Ectodermal cell (in vitro differentiated cells): ENCODE results near the gene DCP2. TPM values are rescaled to one million over a fixed set of nuclear protein-coding genes. Genes with fewer than 3 reads are reported as not detected.

Experiments used
- H3K27ac ChIP-seq: 2 replicates; pipeline ENCODE4 v1.7.0; 2013; ENCODE audit warnings: mild to moderate bottlenecking, low read depth, low read length; ENCODE audit not compliant: insufficient read depth, poor library complexity, severe bottlenecking
- H3K27me3 ChIP-seq: 2 replicates; pipeline ENCODE4 v1.7.0; 2013; ENCODE audit warnings: mild to moderate bottlenecking, low read length; ENCODE audit not compliant: insufficient read depth, control insufficient read depth, poor library complexity, severe bottlenecking
- H3K36me3 ChIP-seq: one replicate; pipeline ENCODE4 v1.7.0; 2013; ENCODE audit warnings: low read length; ENCODE audit not compliant: control insufficient read depth, insufficient read depth
- H3K4me1 ChIP-seq: one replicate; pipeline ENCODE4 v1.7.0; 2013; ENCODE audit warnings: low read length; ENCODE audit not compliant: control insufficient read depth, insufficient read depth
- H3K4me3 ChIP-seq: 2 replicates; pipeline ENCODE4 v1.7.0; 2013; ENCODE audit warnings: low read depth, low read length, control low read depth; ENCODE audit not compliant: insufficient read depth
- H3K9me3 ChIP-seq: 2 replicates; pipeline ENCODE4 v1.7.0; 2013; ENCODE audit warnings: mild to moderate bottlenecking, low read length, moderate library complexity; ENCODE audit not compliant: control insufficient read depth
- WGBS, 2 experiments: methylation state at CpG; one replicate each; pipeline ENCODE4 v1.1.7; 2013; ENCODE audit warnings: missing lambda C conversion rate in 2 of 2; 5-methylcytosine and 5-hydroxymethylcytosine counted together
- polyA plus RNA-seq, 4 experiments: library from polyadenylated mRNA; stranded (reverse); fragments of 50-300 nt; gene quantifications; one replicate each; pipeline ENCODE4 v1.2.3, GENCODE V29; 2013

Gene DCP2
- polyA plus RNA-seq (2013, experiment 1 of 4) = 66.9 TPM
- 65.5 TPM for polyA plus RNA-seq (2013, experiment 2 of 4)
- polyA plus RNA-seq (2013, experiment 3 of 4) = 32.2 TPM
- 44.1 TPM for polyA plus RNA-seq (2013, experiment 4 of 4)

- H3K4me1 ChIP-seq = no peaks in the 10 kb centered on the region
- H3K27ac ChIP-seq = peak within 1 kb of the TSS; percentile 74
- 0% methylated on average over 75 of the region's 75 CpGs for WGBS, 2 experiments
- H3K4me3 ChIP-seq = peak within 1 kb of the TSS; percentile 70
- H3K9me3 ChIP-seq = no peaks in the 10 kb centered on the region
- no peaks in the 10 kb centered on the region for H3K27me3 ChIP-seq
- H3K36me3 ChIP-seq = no peaks in the 10 kb centered on the region
Observed at GRCh38 chr5:112976432-112977309, at the start of gene DCP2. Gene DCP2 (plus strand): TSS chr5:112976798. CDS start chr5:112976934, 136 bp downstream.

- no peaks in the 10 kb centered on the region for H3K36me3 ChIP-seq
- 91 to 97% methylated on average over 4 of the region's 4 CpGs for WGBS, 2 experiments
- no peak overlapping the region for H3K27ac ChIP-seq
- no peaks in the 10 kb centered on the region for H3K27me3 ChIP-seq
- no peaks in the 10 kb centered on the region for H3K4me1 ChIP-seq
- H3K4me3 ChIP-seq = no peak overlapping the region
- H3K9me3 ChIP-seq = no peaks in the 10 kb centered on the region
Observed at GRCh38 chr5:112929336-112930081, 47.1 kb upstream of the DCP2 start.

GRCh38 chr5:112930082-112930344 lies 46.6 kb upstream of the DCP2 start:
- no peaks in the 10 kb centered on the region for H3K4me1 ChIP-seq
- H3K4me3 ChIP-seq = no peak overlapping the region
- WGBS, 2 experiments = 88% methylated on average over 1 of the region's 1 CpG; no CpG with 5 or more reads in 1 of the 2 experiments
- H3K36me3 ChIP-seq = no peaks in the 10 kb centered on the region
- no peaks in the 10 kb centered on the region for H3K9me3 ChIP-seq
- no peak overlapping the region for H3K27ac ChIP-seq
- no peaks in the 10 kb centered on the region for H3K27me3 ChIP-seq

DNA sequence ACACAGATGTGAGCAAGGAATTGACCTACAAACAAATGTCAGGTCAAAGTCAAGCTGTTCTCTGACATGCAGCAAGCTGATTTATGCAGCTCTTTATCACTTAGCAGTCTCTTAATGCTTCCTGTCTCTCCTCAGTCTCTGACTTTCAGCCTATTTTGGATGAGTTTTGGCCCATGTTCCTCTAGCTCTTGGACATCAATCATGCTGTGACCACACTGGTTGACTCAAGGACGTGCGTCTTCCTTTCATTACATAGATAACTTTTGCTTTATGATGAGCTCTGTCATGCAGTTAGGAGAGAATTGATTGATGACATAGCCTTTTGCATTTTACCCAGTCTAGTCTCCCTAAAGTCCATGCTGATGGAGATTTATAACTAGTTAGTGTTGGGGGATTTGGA lies 45.1 kb upstream of the DCP2 start:
- 87 to 92% methylated on average over 2 of the region's 2 CpGs for WGBS, 2 experiments
- no peaks in the 10 kb centered on the region for H3K9me3 ChIP-seq
- no peak overlapping the region for H3K27ac ChIP-seq
- no peaks in the 10 kb centered on the region for H3K36me3 ChIP-seq
- no peaks in the 10 kb centered on the region for H3K27me3 ChIP-seq
- no peak overlapping the region for H3K4me3 ChIP-seq
- no peaks in the 10 kb centered on the region for H3K4me1 ChIP-seq

GRCh38 chr5:112933105-112933504 lies 43.5 kb upstream of the DCP2 start:
- Histone ChIP-seq H3K27ac (no peak overlapping the region), H3K4me3 (no peak overlapping the region), H3K27me3 (no peaks in the 10 kb centered on the region), H3K36me3 (no peaks in the 10 kb centered on the region), H3K4me1 (no peaks in the 10 kb centered on the region), H3K9me3 (no peaks in the 10 kb centered on the region)
- 75% methylated on average over 1 of the region's 1 CpG; no CpG with 5 or more reads in 1 of the 2 experiments for WGBS, 2 experiments

DNA sequence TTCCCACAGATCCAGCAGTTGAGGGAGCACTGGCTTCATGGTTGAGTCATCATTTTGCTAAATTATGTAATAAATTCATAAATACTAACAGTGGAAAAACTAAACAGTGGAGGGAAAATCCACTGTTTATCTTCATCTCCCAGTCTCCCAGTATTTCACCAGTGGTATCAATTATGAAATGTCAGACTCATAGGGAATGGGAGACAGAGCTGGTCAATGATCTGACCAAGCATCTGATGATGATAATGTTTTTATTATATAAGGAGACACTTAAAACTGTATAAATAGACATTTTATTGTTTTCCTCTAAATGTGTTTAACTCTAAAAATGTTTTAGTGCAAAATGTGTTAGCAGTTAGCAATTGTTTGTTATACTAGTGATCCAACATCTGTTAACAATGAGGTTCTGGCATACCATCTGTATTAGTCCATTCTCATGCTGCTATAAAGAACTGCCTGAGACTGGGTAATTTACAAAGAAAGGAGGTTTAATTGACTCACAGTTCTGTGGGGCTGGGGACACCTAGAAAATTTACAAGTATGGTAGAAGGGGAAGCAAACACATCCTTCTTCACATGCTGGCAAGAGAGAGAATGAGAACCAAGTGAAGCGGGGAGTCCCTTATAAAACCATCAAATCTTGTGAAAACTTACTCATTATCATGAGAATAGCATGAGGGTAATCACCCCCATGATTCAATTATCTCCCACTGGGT lies 42.8 kb upstream of the DCP2 start:
- no peak overlapping the region for H3K4me3 ChIP-seq
- H3K27ac ChIP-seq = no peak overlapping the region
- H3K4me1 ChIP-seq = no peaks in the 10 kb centered on the region
- no peaks in the 10 kb centered on the region for H3K36me3 ChIP-seq
- 80% methylated on average over 1 of the region's 1 CpG; no CpG with 5 or more reads in 1 of the 2 experiments for WGBS, 2 experiments
- no peaks in the 10 kb centered on the region for H3K9me3 ChIP-seq
- H3K27me3 ChIP-seq = no peaks in the 10 kb centered on the region

GRCh38 chr5:112934366-112934663 lies 42.3 kb upstream of the DCP2 start:
- H3K4me1 ChIP-seq = no peaks in the 10 kb centered on the region
- H3K9me3 ChIP-seq = no peaks in the 10 kb centered on the region
- H3K27me3 ChIP-seq = no peaks in the 10 kb centered on the region
- H3K36me3 ChIP-seq = no peaks in the 10 kb centered on the region
- no peak overlapping the region for H3K27ac ChIP-seq
- no peak overlapping the region for H3K4me3 ChIP-seq

DNA sequence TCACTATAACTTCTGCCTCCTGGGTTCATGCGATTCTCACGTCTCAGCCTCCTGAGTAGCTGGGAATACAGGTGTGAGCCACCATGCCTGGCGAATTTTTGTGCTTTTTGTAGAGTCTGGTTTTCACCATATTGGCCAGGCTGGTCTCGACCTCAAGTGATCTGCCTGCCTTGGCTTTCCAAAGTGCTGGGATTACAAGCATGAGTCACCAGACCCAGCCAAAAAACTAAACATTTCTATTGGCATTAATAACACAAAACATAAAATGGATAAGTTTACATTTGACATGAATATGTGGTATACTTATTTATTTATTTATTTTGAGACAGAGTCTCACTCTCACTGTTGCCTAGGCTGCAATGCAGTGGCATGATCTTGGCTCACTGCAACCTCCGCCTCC lies 40.9 kb upstream of the DCP2 start:
- Histone ChIP-seq H3K4me1 (no peaks in the 10 kb centered on the region), H3K27ac (no peak overlapping the region), H3K27me3 (no peaks in the 10 kb centered on the region), H3K36me3 (no peaks in the 10 kb centered on the region), H3K4me3 (no peak overlapping the region), H3K9me3 (no peaks in the 10 kb centered on the region)
- WGBS, 2 experiments = 88 to 93% methylated on average over 5 of the region's 5 CpGs

- 94% methylated on average over 8 of the region's 8 CpGs for WGBS, 2 experiments
Observed at GRCh38 chr5:112938286-112938685, 38.3 kb upstream of the DCP2 start.

DNA sequence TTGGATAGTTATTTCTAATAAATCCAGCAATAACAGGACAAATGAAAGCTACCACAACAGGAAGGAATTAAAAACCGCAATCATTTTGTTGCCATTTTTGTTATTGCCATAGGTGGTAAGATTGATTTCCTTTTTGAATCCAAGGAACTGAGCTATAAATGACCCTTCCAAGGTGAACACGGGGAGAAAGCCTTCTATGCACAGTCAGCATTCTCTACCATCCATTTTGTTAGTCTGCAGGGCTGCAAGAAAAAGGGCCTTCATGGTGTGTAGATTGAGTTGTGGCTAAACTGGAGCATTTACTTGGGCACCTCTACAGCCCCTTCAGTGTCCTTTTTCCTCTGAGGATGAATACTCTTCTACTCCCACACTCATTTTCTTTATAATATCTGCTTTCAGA lies 35.9 kb upstream of the DCP2 start:
- no peaks in the 10 kb centered on the region for H3K4me1 ChIP-seq
- no peaks in the 10 kb centered on the region for H3K36me3 ChIP-seq
- H3K27me3 ChIP-seq = no peaks in the 10 kb centered on the region
- WGBS, 2 experiments = 88 to 100% methylated on average over 1 to 2 of the region's 2 CpGs
- H3K9me3 ChIP-seq = no peaks in the 10 kb centered on the region
- no peak overlapping the region for H3K4me3 ChIP-seq
- no peak overlapping the region for H3K27ac ChIP-seq

More at GRCh38 chr5:112938286-112938685, 38.3 kb upstream of the DCP2 start:
- H3K27me3 ChIP-seq = no peaks in the 10 kb centered on the region
- H3K36me3 ChIP-seq = no peaks in the 10 kb centered on the region
- no peaks in the 10 kb centered on the region for H3K9me3 ChIP-seq
- H3K4me1 ChIP-seq = no peaks in the 10 kb centered on the region
- no peak overlapping the region for H3K27ac ChIP-seq
- no peak overlapping the region for H3K4me3 ChIP-seq
